Gastroesophageal sphincter (tissue), 4 donors: Measurements from ENCODE around the gene RMND1. TPM values are rescaled to one million over a fixed set of nuclear protein-coding genes. Genes with fewer than 3 reads are reported as not detected.

Experiments
- ATAC-seq: fragments of 150-250 bp; one replicate; pipeline ENCODE4 v1.9.1; 2016; ENCODE audit warnings: mild to moderate bottlenecking, moderate library complexity
- H3K27ac ChIP-seq, 4 donors: fragments of 200-600 bp; sonication (generic) in 3 of 4; 1 replicate in 3 of 4; 2 replicates in 1 of 4; pipeline ENCODE4 v1.5.1; 2016 to 2019
- H3K27me3 ChIP-seq: fragments of 200-600 bp; sonication (generic); one replicate; pipeline ENCODE4 v1.5.1; 2019
- H3K36me3 ChIP-seq, 2 donors: fragments of 200-600 bp; sonication (generic); one replicate each; pipeline ENCODE4 v1.5.1; 2019; ENCODE audit warnings: control low read depth in 1 of 2
- H3K4me1 ChIP-seq, 3 donors: fragments of 200-600 bp; sonication (generic); 1 replicate in 2 of 3; 2 replicates in 1 of 3; pipeline ENCODE4 v1.5.1; 2016 to 2019; ENCODE audit warnings: control low read depth in 2 of 3
- H3K4me3 ChIP-seq, 2 donors: fragments of 200-600 bp; sonication (generic); one replicate each; pipeline ENCODE4 v1.5.1; 2019; ENCODE audit warnings: mild to moderate bottlenecking in 1 of 2, moderate library complexity in 1 of 2
- H3K9me3 ChIP-seq, 3 donors: fragments of 200-600 bp; sonication (generic); one replicate each; pipeline ENCODE4 v1.5.1; 2017 to 2019; ENCODE audit warnings: control low read depth in 2 of 3
- CTCF ChIP-seq, 4 experiments: fragments of 200-600 bp in 2 of 4; fragments of 450-650 bp in 2 of 4; sonication (generic) in 1 of 4; IDR thresholded peaks; one replicate each; pipeline ENCODE4 v1.5.1; 2017 to 2019; ENCODE audit warnings: antibody characterized with exemption in 4 of 4, mild to moderate bottlenecking in 2 of 4, moderate library complexity in 2 of 4
- EP300 ChIP-seq: sonication (generic); formaldehyde crosslinking; IDR thresholded peaks from one replicate; pipeline ENCODE4 v1.6.1; 2017; ENCODE audit warnings: antibody characterized with exemption, mild to moderate bottlenecking
- POLR2A ChIP-seq, 2 donors: fragments of 450-650 bp; IDR thresholded peaks; one replicate each; pipeline ENCODE4 v1.6.1; 2017; ENCODE audit warnings: antibody characterized with exemption in 2 of 2, mild to moderate bottlenecking in 2 of 2, moderate library complexity in 1 of 2
- POLR2AphosphoS5 ChIP-seq: sonication (generic); formaldehyde crosslinking; IDR thresholded peaks from one replicate; pipeline ENCODE4 v1.6.1; 2017; ENCODE audit warnings: antibody characterized with exemption
- WGBS, 2 donors: methylation state at CpG; one replicate each; pipeline ENCODE4 v1.1.5; 2018; ENCODE audit warnings: low coverage in 1 of 2; 5-methylcytosine and 5-hydroxymethylcytosine counted together
- total RNA-seq, 4 donors: library from RNA; depleted of rRNA; stranded (reverse); fragments of >200 nt; gene quantifications; one replicate each; pipeline ENCODE4 v1.1.0, GENCODE V29; 2016

Gene RMND1
- total RNA-seq, 4 donors from 2014 or later, result 13.2 to 17.8 (median 14.1) TPM

- no peak for ATAC-seq
- H3K4me1 ChIP-seq, result peaks cover 0 to 21% (median 3%) of the 10 kb centered on the region in 3 donors
- TF ChIP-seq POLR2A (IDR thresholded peaks at IDR 0.05) (no peak), POLR2AphosphoS5 (no peak), CTCF (IDR thresholded peaks at IDR 0.05) (no peak), EP300 (no peak)
- H3K4me3 ChIP-seq, result no peak overlapping the region
- no peaks in the 10 kb centered on the region for H3K27me3 ChIP-seq
- H3K36me3 ChIP-seq, result peaks cover 0 to 7% of the 10 kb centered on the region in 2 donors
- H3K9me3 ChIP-seq, result no peaks in the 10 kb centered on the region
- H3K27ac ChIP-seq, result no peak overlapping the region
Measured at GRCh38 chr6:151437401-151437800, 14.5 kb downstream of the RMND1 start.

GRCh38 chr6:151436802-151437201, 15.1 kb downstream of the RMND1 start:
- Histone ChIP-seq H3K27me3 (no peaks in the 10 kb centered on the region), H3K27ac (peak overlapping the region in 1 of 4 donors; percentile 27), H3K4me1 (peaks cover 0 to 19% (median 3%) of the 10 kb centered on the region in 3 donors), H3K9me3 (no peaks in the 10 kb centered on the region), H3K36me3 (peaks cover 0 to 13% of the 10 kb centered on the region in 2 donors), H3K4me3 (no peak overlapping the region)
- TF ChIP-seq CTCF (IDR thresholded peaks at IDR 0.05) (no peak), POLR2A (IDR thresholded peaks at IDR 0.05) (no peak), EP300 (no peak), POLR2AphosphoS5 (no peak)
- ATAC-seq, result no peak

- no peak overlapping the region for H3K4me3 ChIP-seq
- H3K4me1 ChIP-seq, result peaks cover 0 to 14% (median under 1%) of the 10 kb centered on the region in 3 donors
- H3K36me3 ChIP-seq, result peaks cover 0 to 18% of the 10 kb centered on the region in 2 donors
- H3K27me3 ChIP-seq, result no peaks in the 10 kb centered on the region
- TF ChIP-seq POLR2AphosphoS5 (no peak), POLR2A (IDR thresholded peaks at IDR 0.05) (no peak), EP300 (no peak), CTCF (IDR thresholded peaks at IDR 0.05) (no peak)
- ATAC-seq, result no peak
- WGBS, 2 donors, result 69 to 72% methylated on average over 3 of the region's 3 CpGs
- no peaks in the 10 kb centered on the region for H3K9me3 ChIP-seq
- peak overlapping the region in 1 of 4 donors; percentile 27 for H3K27ac ChIP-seq
Measured at GRCh38 chr6:151436300-151436699, 15.6 kb downstream of the RMND1 start.

- Histone ChIP-seq H3K36me3 (peaks cover 0 to 35% of the 10 kb centered on the region in 2 donors), H3K4me1 (no peaks in the 10 kb centered on the region), H3K9me3 (no peaks in the 10 kb centered on the region), H3K4me3 (no peak overlapping the region), H3K27me3 (no peaks in the 10 kb centered on the region), H3K27ac (no peak overlapping the region)
- no peak for ATAC-seq
- whole genome bisulfite sequencing, 2 donors, result 26 to 45% methylated on average over 2 of the region's 2 CpGs
- no peak for TF ChIP-seq POLR2AphosphoS5
- no peak for TF ChIP-seq POLR2A (IDR thresholded peaks at IDR 0.05)
- TF ChIP-seq EP300, result no peak
- TF ChIP-seq CTCF (IDR thresholded peaks at IDR 0.05), result no peak
Measured at GRCh38 chr6:151434369-151434768, 17.6 kb downstream of the RMND1 start.

- Histone ChIP-seq H3K27ac (no peak overlapping the region), H3K4me3 (no peak overlapping the region), H3K36me3 (peaks cover 0 to 53% of the 10 kb centered on the region in 2 donors), H3K9me3 (no peaks in the 10 kb centered on the region), H3K4me1 (no peaks in the 10 kb centered on the region), H3K27me3 (no peaks in the 10 kb centered on the region)
- TF ChIP-seq POLR2AphosphoS5 (no peak), CTCF (IDR thresholded peaks at IDR 0.05) (no peak), POLR2A (IDR thresholded peaks at IDR 0.05) (no peak), EP300 (no peak)
- 50 to 82% methylated on average over 2 to 4 of the region's 4 CpGs for WGBS, 2 donors
- ATAC-seq, result no peak
Measured at GRCh38 chr6:151432651-151433050, 19.3 kb downstream of the RMND1 start.
